HCT116 (cell line): ENCODE results near the gene GALK2.

ENCODE experiments used
- EGR1 ChIP-seq: IDR thresholded peaks from 2 replicates; pipeline ENCODE4 v1.6.1; 2012; ENCODE audit warnings: low read depth
- ELF1 ChIP-seq: IDR thresholded peaks from 2 replicates; pipeline ENCODE4 v1.6.1; 2012; ENCODE audit warnings: low read depth, borderline replicate concordance
- EZH2phosphoT487 ChIP-seq: fragments of 200-600 bp; IDR thresholded peaks from 2 replicates; pipeline ENCODE4 v1.6.1; 2018; ENCODE audit warnings: antibody characterized with exemption, borderline replicate concordance
- JUND ChIP-seq: IDR thresholded peaks from 2 replicates; pipeline ENCODE4 v1.6.1; 2012
- POLR2A ChIP-seq: IDR thresholded peaks from 2 replicates; pipeline ENCODE4 v1.7.0; 2011; ENCODE audit warnings: borderline replicate concordance; ENCODE audit not compliant: insufficient read depth, insufficient read length; ENCODE audit errors: extremely low read depth
- TF ChIP-seq, protein P1 (sequence below), 3 experiments: fragments of 200-600 bp in 1 of 3; sonication (generic) in 1 of 3; IDR thresholded peaks in 2 of 3; conservative IDR thresholded peaks in 1 of 3; 2 replicates each; pipeline ENCODE4 v1.5.1; 2012 to 2017; ENCODE audit warnings: low read depth in 2 of 3, low read length in 2 of 3, antibody characterized with exemption in 1 of 3, borderline replicate concordance in 1 of 3, control low read depth in 1 of 3, mild to moderate bottlenecking in 1 of 3, mixed read lengths in 1 of 3, mixed run types in 1 of 3, moderate library complexity in 1 of 3; ENCODE audit not compliant: insufficient read depth in 1 of 3
- TF ChIP-seq, protein P2 (sequence below): IDR thresholded peaks from 2 replicates; pipeline ENCODE4 v1.6.1; 2012

DNA sequence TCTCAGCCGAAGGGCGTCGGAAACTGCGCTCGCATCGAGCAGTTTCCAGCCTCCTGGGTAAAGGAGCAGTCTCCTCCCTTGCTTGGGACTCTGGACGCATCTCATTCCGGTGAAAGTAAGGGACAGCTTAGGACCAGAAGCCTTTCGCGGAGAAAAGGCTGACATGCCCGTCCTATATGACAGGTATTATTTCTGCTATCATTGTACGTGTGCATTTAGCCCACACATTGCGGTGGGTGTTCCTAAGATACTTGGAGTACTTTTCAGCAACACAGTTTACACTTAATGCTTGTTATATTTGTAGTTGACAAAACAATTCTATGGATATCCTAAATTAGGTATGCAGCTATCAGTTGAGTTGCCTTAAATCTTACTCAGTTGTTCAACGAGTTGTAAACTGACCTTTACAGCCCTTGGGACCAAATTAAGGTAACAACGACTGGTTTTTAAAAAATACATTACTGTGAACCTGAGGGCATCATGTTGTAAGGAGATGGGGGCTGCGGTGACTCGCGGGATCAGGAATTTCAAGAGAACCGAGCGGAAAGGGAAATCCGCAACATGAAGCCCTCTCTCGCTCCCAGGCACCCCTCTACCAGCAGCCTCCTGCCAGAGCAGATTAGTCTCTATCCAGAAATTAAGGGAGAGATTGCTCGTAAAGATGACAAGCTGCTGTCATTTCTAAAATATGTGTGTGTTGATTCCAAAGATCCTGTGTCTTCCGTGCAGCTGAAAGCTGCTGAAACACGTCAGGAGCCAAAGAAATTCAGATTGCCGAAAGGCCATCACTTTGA is 14.0 kb upstream of the GALK2 start:
- TF ChIP-seq JUND (no peak), POLR2A (no peak), EZH2phosphoT487 (no peak), ELF1 (no peak), EGR1 (no peak)
- TF ChIP-seq, protein P1, sequence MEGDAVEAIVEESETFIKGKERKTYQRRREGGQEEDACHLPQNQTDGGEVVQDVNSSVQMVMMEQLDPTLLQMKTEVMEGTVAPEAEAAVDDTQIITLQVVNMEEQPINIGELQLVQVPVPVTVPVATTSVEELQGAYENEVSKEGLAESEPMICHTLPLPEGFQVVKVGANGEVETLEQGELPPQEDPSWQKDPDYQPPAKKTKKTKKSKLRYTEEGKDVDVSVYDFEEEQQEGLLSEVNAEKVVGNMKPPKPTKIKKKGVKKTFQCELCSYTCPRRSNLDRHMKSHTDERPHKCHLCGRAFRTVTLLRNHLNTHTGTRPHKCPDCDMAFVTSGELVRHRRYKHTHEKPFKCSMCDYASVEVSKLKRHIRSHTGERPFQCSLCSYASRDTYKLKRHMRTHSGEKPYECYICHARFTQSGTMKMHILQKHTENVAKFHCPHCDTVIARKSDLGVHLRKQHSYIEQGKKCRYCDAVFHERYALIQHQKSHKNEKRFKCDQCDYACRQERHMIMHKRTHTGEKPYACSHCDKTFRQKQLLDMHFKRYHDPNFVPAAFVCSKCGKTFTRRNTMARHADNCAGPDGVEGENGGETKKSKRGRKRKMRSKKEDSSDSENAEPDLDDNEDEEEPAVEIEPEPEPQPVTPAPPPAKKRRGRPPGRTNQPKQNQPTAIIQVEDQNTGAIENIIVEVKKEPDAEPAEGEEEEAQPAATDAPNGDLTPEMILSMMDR (IDR thresholded peaks at IDR 0.05 in 2 of 3, conservative IDR thresholded peaks at IDR 0.05 in 1 of 3; ENCODE audit: borderline replicate concordance in 1 of 3, insufficient read depth in 1 of 3, low read depth in 2 of 3, low read length in 2 of 3): no peak
- TF ChIP-seq, protein P2, sequence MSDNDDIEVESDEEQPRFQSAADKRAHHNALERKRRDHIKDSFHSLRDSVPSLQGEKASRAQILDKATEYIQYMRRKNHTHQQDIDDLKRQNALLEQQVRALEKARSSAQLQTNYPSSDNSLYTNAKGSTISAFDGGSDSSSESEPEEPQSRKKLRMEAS: no peak
